ENCODE measurements around the gene RORC.
"Not testable (repeated sequence)": the region's sequence is repeated elsewhere in the genome, so short reads cannot be mapped to it uniquely, and the experiment has no call there.

The RORC gene

GRCh38 chr1:151805066-151805820 is 26.4 kb downstream of the RORC start, which contains the start of gene LINGO4:
TSS of gene LINGO4 (minus strand) at chr1:151805419. CDS start at chr1:151802704, 2,715 bp downstream.
- DNase-seq (ENCODE audit: low spot score): no peak

- no peak for DNase-seq (ENCODE audit: low spot score)
Measured at GRCh38 chr1:151803915-151804314, 27.7 kb downstream of the RORC start.

- no peak for DNase-seq (ENCODE audit: low spot score)
Measured at GRCh38 chr1:151803164-151803563, 28.4 kb downstream of the RORC start.

GRCh38 chr1:151802372-151802771 is 29.2 kb downstream of the RORC start:
- no peak for DNase-seq (ENCODE audit: low spot score)

- DNase-seq (ENCODE audit: low spot score): no peak
Measured at GRCh38 chr1:151801846-151802245, 29.8 kb downstream of the RORC start.

- DNase-seq (ENCODE audit: low spot score): no peak
Measured at GRCh38 chr1:151801310-151801820, 30.2 kb downstream of the RORC start.

GRCh38 chr1:151800830-151801229 is 30.8 kb downstream of the RORC start:
- DNase-seq (ENCODE audit: low spot score): no peak

GRCh38 chr1:151799179-151800022 is 32.2 kb downstream of the RORC start:
- peak; percentile 4 for DNase-seq (ENCODE audit: low spot score)

- DNase-seq (ENCODE audit: low spot score): no peak
Measured at GRCh38 chr1:151798571-151798970, 33.0 kb downstream of the RORC start.

- peak; percentile 33 for DNase-seq (ENCODE audit: low spot score)
Measured at GRCh38 chr1:151790940-151791651, 40.5 kb downstream of the RORC start.

GRCh38 chr1:151790071-151790939 is 41.3 kb downstream of the RORC start, which contains the start of gene TDRKH:
TSS of gene TDRKH (minus strand) at chr1:151790500. CDS start at chr1:151783022, 7,478 bp downstream.
- DNase-seq (ENCODE audit: low spot score): peak; percentile 99

GRCh38 chr1:151787689-151788088 is 43.9 kb downstream of the RORC start:
- DNase-seq (ENCODE audit: low spot score): no peak

GRCh38 chr1:151783796-151784195 is 47.8 kb downstream of the RORC start:
- DNase-seq (ENCODE audit: low spot score): no peak

- no peak for DNase-seq (ENCODE audit: low spot score)
Measured at GRCh38 chr1:151782741-151783140, 48.9 kb downstream of the RORC start.

- not testable (repeated sequence) for DNase-seq (ENCODE audit: low spot score)
Measured at GRCh38 chr1:151782026-151782425, 49.6 kb downstream of the RORC start.

GRCh38 chr1:151780736-151781135 is 50.9 kb downstream of the RORC start:
- not testable (repeated sequence) for DNase-seq (ENCODE audit: low spot score)

- no peak for DNase-seq (ENCODE audit: low spot score)
Measured at GRCh38 chr1:151779852-151780251, 51.8 kb downstream of the RORC start.

GRCh38 chr1:151777317-151777716 is 54.3 kb downstream of the RORC start:
- DNase-seq (ENCODE audit: low spot score): no peak

- no peak for DNase-seq (ENCODE audit: low spot score)
Measured at GRCh38 chr1:151776665-151777062, 54.9 kb downstream of the RORC start.

- no peak for DNase-seq (ENCODE audit: low spot score)
Measured at GRCh38 chr1:151775894-151776664, 55.5 kb downstream of the RORC start.
